Mucosa of rectum (tissue), 2 donors: ENCODE measurements around the gene SAFB.
"Not testable (repeated sequence)": the region's sequence is repeated elsewhere in the genome, so short reads cannot be mapped to it uniquely, and the experiment has no call there.

Experiments used
- H3K27ac ChIP-seq, 2 donors: one replicate each; pipeline ENCODE4 v1.7.0; 2013; ENCODE audit warnings: inconsistent platforms in 2 of 2, low read depth in 2 of 2, low read length in 2 of 2
- H3K27me3 ChIP-seq, 2 donors: one replicate each; pipeline ENCODE4 v1.7.0; 2013; ENCODE audit warnings: low read length in 2 of 2; ENCODE audit not compliant: control insufficient read depth in 2 of 2, insufficient read depth in 2 of 2
- H3K36me3 ChIP-seq, 2 donors: one replicate each; pipeline ENCODE4 v1.7.0; 2013; ENCODE audit warnings: low read length in 2 of 2; ENCODE audit not compliant: control insufficient read depth in 2 of 2, insufficient read depth in 2 of 2
- H3K4me1 ChIP-seq, 2 donors: one replicate each; pipeline ENCODE4 v1.7.0; 2013; ENCODE audit warnings: low read length in 2 of 2, mild to moderate bottlenecking in 1 of 2; ENCODE audit not compliant: control insufficient read depth in 2 of 2, insufficient read depth in 2 of 2
- H3K4me3 ChIP-seq, 2 donors: one replicate each; pipeline ENCODE4 v1.7.0; 2013; ENCODE audit warnings: low read length in 2 of 2
- H3K9ac ChIP-seq, 2 donors: one replicate each; pipeline ENCODE4 v1.7.0; 2013; ENCODE audit warnings: low read length in 2 of 2, low read depth in 1 of 2, mild to moderate bottlenecking in 1 of 2
- H3K9me3 ChIP-seq, 2 donors: one replicate each; pipeline ENCODE4 v1.7.0; 2013; ENCODE audit warnings: low read length in 2 of 2; ENCODE audit not compliant: control insufficient read depth in 2 of 2
- donor health status: healthy.
- donor health status: Normal muscosa, but diverticular disease.

The SAFB gene

GRCh38 chr19:5696196-5697021, 73.5 kb downstream of the SAFB start:
- H3K9me3 ChIP-seq, result no peaks in the 10 kb centered on the region
- no peak overlapping the region for H3K9ac ChIP-seq
- H3K27me3 ChIP-seq, result no peaks in the 10 kb centered on the region
- H3K4me3 ChIP-seq, result no peak overlapping the region
- peaks cover 9 to 12% of the 10 kb centered on the region in 2 donors for H3K4me1 ChIP-seq
- H3K36me3 ChIP-seq, result peaks cover 52 to 64% of the 10 kb centered on the region in 2 donors
- no peak overlapping the region for H3K27ac ChIP-seq

- Histone ChIP-seq H3K9ac (no peak overlapping the region), H3K4me3 (no peak overlapping the region), H3K36me3 (peaks cover 46 to 60% of the 10 kb centered on the region in 2 donors), H3K27ac (no peak overlapping the region), H3K27me3 (no peaks in the 10 kb centered on the region), H3K9me3 (no peaks in the 10 kb centered on the region), H3K4me1 (peaks cover 3 to 5% of the 10 kb centered on the region in 2 donors)
These were observed 74.4 kb downstream of the SAFB start for GRCh38 chr19:5697022-5697889.

GRCh38 chr19:5697890-5698634, 75.2 kb downstream of the SAFB start:
- H3K4me3 ChIP-seq, result no peak overlapping the region
- H3K27ac ChIP-seq, result no peak overlapping the region
- H3K9ac ChIP-seq, result no peak overlapping the region
- H3K4me1 ChIP-seq, result no peaks in the 10 kb centered on the region
- no peaks in the 10 kb centered on the region for H3K27me3 ChIP-seq
- no peaks in the 10 kb centered on the region for H3K9me3 ChIP-seq
- H3K36me3 ChIP-seq, result peaks cover 38 to 52% of the 10 kb centered on the region in 2 donors

GRCh38 chr19:5698635-5699422, 75.9 kb downstream of the SAFB start:
- Histone ChIP-seq H3K36me3 (peaks cover 38 to 51% of the 10 kb centered on the region in 2 donors), H3K4me1 (no peaks in the 10 kb centered on the region), H3K9ac (no peak overlapping the region), H3K9me3 (no peaks in the 10 kb centered on the region), H3K4me3 (no peak overlapping the region), H3K27ac (no peak overlapping the region), H3K27me3 (no peaks in the 10 kb centered on the region)

- no peaks in the 10 kb centered on the region for H3K9me3 ChIP-seq
- H3K36me3 ChIP-seq, result peaks cover 34 to 43% of the 10 kb centered on the region in 2 donors
- no peak overlapping the region for H3K4me3 ChIP-seq
- H3K9ac ChIP-seq, result no peak overlapping the region
- no peak overlapping the region for H3K27ac ChIP-seq
- no peaks in the 10 kb centered on the region for H3K4me1 ChIP-seq
- H3K27me3 ChIP-seq, result no peaks in the 10 kb centered on the region
These were observed 77.7 kb downstream of the SAFB start for GRCh38 chr19:5700455-5701092.

GRCh38 chr19:5702053-5702410, 79.1 kb downstream of the SAFB start:
- H3K4me3 ChIP-seq, H3K9me3 ChIP-seq, H3K4me1 ChIP-seq, H3K27ac ChIP-seq, H3K27me3 ChIP-seq, H3K9ac ChIP-seq: not testable (repeated sequence)
- H3K36me3 ChIP-seq, result peaks cover 35 to 37% of the 10 kb centered on the region in 2 donors

GRCh38 chr19:5703819-5704818, 81.2 kb downstream of the SAFB start:
- Histone ChIP-seq H3K36me3 (peaks cover 33 to 40% of the 10 kb centered on the region in 2 donors), H3K4me3 (no peak overlapping the region), H3K27me3 (no peaks in the 10 kb centered on the region), H3K4me1 (no peaks in the 10 kb centered on the region), H3K9ac (no peak overlapping the region), H3K27ac (no peak overlapping the region), H3K9me3 (no peaks in the 10 kb centered on the region)

GRCh38 chr19:5705552-5705951, 82.7 kb downstream of the SAFB start:
- no peaks in the 10 kb centered on the region for H3K9me3 ChIP-seq
- no peaks in the 10 kb centered on the region for H3K4me1 ChIP-seq
- no peak overlapping the region for H3K9ac ChIP-seq
- no peak overlapping the region for H3K4me3 ChIP-seq
- H3K27me3 ChIP-seq, result no peaks in the 10 kb centered on the region
- peaks cover 36 to 40% of the 10 kb centered on the region in 2 donors for H3K36me3 ChIP-seq
- H3K27ac ChIP-seq, result no peak overlapping the region
